ENCODE results near the gene ZXDB. TPM values are rescaled to one million over a fixed set of nuclear protein-coding genes. Genes with fewer than 3 reads are reported as not detected.
"Not testable (repeated sequence)": the region's sequence is repeated elsewhere in the genome, so short reads cannot be mapped to it uniquely, and the experiment has no call there.

Gene ZXDB
- 5.2 and 9.1 TPM in 2 replicates for total RNA-seq (2014; rRNA removed; shearing (Covaris generic))

- DNase-seq (ENCODE audit: low read depth): peak; percentile 67
These were observed at the start of gene ZXDB for GRCh38 chrX:57591284-57592159. ZXDB (plus strand) TSS chrX:57592011; CDS start chrX:57592049, 38 bp downstream.

- DNase-seq (ENCODE audit: low read depth): no peak
These were observed 26.6 kb upstream of the ZXDB start for GRCh38 chrX:57565198-57565597.

- DNase-seq (ENCODE audit: low read depth): peak; percentile 24
These were observed 18.1 kb upstream of the ZXDB start for GRCh38 chrX:57573754-57574153.

GRCh38 chrX:57582948-57583347 lies 8.9 kb upstream of the ZXDB start:
- not testable (repeated sequence) for DNase-seq (ENCODE audit: low read depth)

GRCh38 chrX:57583477-57583876 lies 8.3 kb upstream of the ZXDB start:
- peak; percentile 22 for DNase-seq (ENCODE audit: low read depth)

GRCh38 chrX:57586360-57586759 lies 5.5 kb upstream of the ZXDB start:
- no peak for DNase-seq (ENCODE audit: low read depth)

GRCh38 chrX:57587062-57587461 lies 4.7 kb upstream of the ZXDB start:
- DNase-seq (ENCODE audit: low read depth): no peak

GRCh38 chrX:57587607-57588006 lies 4.2 kb upstream of the ZXDB start:
- DNase-seq (ENCODE audit: low read depth): no peak

GRCh38 chrX:57592160-57592893 lies 516 bp downstream of the ZXDB start:
- DNase-seq (ENCODE audit: low read depth): peak; percentile 17

- peak; percentile 62 for DNase-seq (ENCODE audit: low read depth)
These were observed 1.0 kb downstream of the ZXDB start for GRCh38 chrX:57592894-57593215.

GRCh38 chrX:57595381-57595811 lies 3.6 kb downstream of the ZXDB start:
- DNase-seq (ENCODE audit: low read depth): peak; percentile 82

- peak; percentile 3 for DNase-seq (ENCODE audit: low read depth)
These were observed 4.3 kb downstream of the ZXDB start for GRCh38 chrX:57596109-57596508.

GRCh38 chrX:57596516-57596915 lies 4.7 kb downstream of the ZXDB start:
- peak; percentile 8 for DNase-seq (ENCODE audit: low read depth)

- peak; percentile 15 for DNase-seq (ENCODE audit: low read depth)
These were observed 15.7 kb downstream of the ZXDB start for GRCh38 chrX:57607295-57608187.

GRCh38 chrX:57613351-57613750 lies 21.5 kb downstream of the ZXDB start:
- DNase-seq (ENCODE audit: low read depth): not testable (repeated sequence)

GRCh38 chrX:57629438-57629837 lies 37.6 kb downstream of the ZXDB start:
- DNase-seq (ENCODE audit: low read depth): not testable (repeated sequence)

GRCh38 chrX:57640674-57641016 lies 48.8 kb downstream of the ZXDB start:
- DNase-seq (ENCODE audit: low read depth): no peak

- DNase-seq (ENCODE audit: low read depth): no peak
These were observed 49.5 kb downstream of the ZXDB start for GRCh38 chrX:57641338-57641737.

- no peak for DNase-seq (ENCODE audit: low read depth)
These were observed 51.9 kb downstream of the ZXDB start for GRCh38 chrX:57643698-57644097.

- no peak for DNase-seq (ENCODE audit: low read depth)
These were observed 55.2 kb downstream of the ZXDB start for GRCh38 chrX:57647020-57647419.
